Medulla oblongata (tissue), 1 donor: ENCODE measurements around the gene EMX2.
"Not testable (repeated sequence)": the region's sequence is repeated elsewhere in the genome, so short reads cannot be mapped to it uniquely, and the experiment has no call there.

Experiments used
- DNase-seq: peaks from one replicate; pipeline ENCODE4 v3.0.0-alpha.2; 2015; ENCODE audit errors: extremely low spot score

The EMX2 gene

DNA sequence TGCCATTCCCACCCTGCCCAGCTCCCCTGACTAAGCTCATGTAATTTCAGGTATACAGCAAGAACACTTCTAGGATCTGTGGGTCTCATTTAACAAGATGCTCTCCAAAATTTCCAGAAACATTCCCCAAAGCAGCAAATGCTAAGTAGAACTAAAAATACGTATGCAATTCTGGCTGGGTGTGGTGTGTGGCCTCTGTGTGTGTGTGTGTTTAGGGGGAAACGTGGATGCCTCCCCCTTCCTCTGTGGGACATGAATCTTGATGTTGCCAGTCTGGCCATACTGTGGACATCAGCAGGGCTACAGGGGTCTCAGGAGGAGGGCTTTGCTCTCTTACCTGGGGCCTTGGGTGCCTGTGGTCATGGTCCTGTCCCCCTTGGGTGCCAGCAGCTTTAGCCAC, 18.4 kb downstream of the EMX2 start:
- DNase-seq = no peak

DNA sequence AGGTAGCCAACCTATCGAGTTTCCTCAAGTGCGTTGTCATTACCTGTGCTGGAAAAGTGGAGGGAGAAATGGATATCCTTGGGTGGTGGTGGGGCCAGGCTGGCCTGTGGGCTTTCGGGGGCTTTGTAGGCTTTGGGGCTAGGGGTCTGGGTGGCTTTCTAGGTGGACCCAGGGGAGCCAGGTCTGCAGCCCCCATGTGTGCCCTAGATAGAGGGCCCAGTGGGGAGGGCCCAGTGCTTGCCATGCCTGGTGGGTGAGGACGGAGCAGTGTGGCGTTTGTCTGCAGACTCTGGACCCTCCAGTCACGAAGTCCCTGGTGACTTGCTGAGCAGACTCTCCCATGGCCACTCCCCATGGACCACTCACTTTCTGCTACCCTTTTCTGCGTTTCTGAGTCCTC, 19.7 kb downstream of the EMX2 start:
- DNase-seq = no peak

DNA sequence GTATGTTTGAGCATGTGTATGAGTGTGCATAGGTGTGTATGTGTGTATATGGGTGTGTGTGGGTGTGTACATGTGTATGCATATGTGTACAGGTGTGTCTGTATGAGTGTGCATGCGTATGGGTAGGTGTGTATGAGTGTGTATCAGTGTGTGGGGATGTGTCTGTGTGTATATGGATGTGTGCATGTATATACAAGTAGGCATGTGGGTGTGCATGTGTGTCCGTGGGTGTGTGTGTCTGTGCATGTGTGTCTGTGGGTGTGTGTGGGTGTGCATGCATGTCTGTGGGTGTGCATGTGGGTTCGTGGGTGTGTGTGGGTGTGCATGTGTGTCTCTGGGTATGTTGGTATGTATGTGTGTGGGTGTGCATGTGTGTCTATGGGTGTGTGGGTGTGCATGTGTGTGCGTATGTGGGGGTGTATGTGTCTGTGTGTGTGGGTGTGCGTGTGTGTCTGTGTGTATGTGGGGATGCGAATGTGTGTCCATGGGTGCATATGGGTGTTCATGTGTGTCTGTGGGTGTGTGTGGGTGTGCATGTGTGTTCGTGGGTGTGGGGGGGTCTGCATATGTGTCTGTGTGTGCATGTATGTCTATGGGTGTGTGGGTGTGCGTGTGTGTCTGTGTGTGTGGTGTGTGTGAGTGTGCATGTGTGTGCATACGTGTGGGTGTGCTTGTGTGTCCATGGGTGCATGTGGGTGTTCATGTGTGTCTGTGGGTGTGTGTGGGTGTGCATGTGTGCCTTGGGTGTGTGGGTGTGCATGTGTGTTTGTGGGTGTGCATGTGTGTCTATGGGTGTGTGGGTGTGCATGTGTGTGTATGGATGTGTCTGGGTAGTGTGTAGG, 20.6 kb downstream of the EMX2 start:
- no peak for DNase-seq

DNA sequence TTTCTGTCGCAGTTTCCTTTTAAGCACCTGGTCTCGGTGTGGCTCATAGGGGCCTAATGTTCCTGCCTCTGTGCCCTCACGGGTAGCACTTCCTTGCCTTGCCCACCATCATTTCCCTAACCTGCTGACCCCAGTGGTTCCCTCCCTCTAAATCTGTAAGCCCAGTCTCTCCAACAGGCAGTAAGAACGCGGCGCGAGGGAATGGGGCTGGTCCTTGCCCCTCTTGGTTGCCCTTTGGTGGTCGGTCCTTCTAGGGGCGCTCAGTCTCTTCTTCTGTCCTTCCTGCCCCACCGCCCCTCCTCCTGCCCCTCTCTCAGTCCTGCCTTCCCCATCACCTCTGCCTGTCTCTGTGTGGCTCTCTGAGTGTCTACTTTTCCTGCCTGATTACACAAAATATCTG, 21.2 kb downstream of the EMX2 start:
- no peak for DNase-seq

DNA sequence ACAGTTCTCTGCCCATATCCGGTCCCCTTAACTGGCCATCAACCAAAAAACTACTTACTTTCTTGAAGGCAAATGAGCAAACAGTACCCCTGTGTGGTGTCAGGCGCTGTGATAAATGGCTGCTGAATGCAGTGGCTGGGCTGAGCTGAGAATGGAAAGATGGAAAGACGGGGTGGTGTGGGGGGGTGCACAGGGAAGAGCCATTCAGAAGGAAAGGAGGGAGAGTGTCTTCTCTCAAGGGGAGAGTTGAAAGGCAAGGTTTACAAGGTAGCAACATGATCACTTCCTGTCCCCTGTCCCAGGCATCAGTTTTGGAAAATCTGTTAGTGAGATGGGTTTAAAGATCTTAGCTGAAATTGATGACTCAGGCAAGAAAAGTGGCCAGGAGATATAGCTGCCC, 22.5 kb downstream of the EMX2 start:
- DNase-seq = no peak

- DNase-seq = no peak
Observed at GRCh38 chr10:117568334-117568733, 25.8 kb downstream of the EMX2 start.

GRCh38 chr10:117569610-117570390, 27.3 kb downstream of the EMX2 start:
- DNase-seq = no peak

DNA sequence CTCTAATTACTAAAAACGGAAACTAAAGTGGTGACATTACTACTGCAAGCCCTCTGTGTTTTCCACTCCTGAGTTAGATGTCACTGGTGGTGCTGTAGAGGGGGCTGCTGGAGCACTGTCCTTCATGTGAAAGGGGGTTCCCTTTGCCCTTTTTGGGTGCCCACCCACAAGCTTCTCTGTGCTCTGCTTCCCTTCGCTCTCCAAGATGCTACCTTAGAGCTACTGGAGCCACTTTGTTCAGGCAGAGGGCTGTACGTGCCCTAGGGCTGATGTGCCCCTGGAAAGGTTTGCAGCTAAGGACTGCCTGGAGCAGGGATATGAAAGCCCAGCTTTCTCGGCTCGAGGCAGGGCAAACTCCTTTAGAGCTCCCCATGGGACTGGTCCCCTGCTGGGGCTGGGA, 28.3 kb downstream of the EMX2 start:
- DNase-seq = no peak

DNA sequence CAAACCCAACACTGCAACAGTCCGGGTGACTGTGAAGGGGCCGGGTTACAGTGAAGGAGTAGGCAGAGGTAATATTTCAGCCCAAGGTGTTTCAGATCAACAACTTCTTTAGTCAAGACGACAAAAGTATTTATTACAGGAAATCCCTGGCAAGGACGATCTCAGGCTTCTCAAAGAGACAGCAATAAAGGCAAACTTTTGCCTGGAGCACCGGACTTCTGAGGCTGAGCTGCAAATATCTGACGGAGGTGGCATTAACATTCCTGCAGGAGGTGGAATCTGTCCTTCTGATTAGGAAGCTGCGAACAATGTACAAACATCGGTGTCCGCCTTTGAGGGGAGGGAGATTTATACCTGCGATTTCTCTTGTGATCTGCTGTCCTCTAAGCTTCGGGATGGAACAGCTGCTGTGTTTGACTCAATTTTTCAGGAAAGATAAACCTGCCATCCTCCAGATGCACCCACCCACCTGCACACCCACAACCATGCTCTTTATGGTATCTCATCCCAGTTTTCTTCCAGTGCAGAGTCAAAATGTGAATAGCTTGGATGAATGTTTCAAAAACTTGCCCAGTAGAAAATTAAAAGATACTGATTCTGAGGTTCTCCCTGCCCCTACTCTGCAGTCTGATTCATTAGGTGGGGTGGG, 32.1 kb downstream of the EMX2 start:
- DNase-seq = no peak

- no peak for DNase-seq
Observed at GRCh38 chr10:117578490-117578889, 35.9 kb downstream of the EMX2 start.

DNA sequence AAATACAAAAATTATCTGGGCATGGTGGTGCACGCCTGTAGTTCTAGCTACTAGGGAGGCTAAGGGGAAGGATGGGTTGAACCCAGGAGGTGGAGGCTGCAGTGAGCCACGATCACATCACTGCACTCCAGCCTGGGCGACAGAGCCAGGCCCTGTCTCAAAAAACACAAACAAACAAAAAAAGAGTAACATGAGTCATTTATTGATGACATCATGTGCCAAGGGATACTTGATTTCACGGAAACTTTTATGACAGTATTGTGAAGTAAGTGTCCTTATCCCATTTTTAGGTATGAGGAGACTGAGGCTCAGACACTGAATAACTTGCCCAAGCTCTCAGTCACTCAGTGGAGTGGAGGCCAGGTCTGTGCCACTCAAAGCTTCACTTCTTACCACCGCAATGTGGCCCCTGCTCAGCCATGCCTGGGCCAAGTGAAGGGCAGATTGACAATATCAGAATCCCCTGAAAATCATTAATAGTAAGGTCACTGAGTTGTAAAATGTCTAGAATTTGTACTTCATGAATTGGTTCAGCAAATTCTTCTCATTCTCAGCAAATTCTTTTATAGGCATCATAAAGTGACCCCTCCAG, 36.5 kb downstream of the EMX2 start:
- no peak for DNase-seq

DNA sequence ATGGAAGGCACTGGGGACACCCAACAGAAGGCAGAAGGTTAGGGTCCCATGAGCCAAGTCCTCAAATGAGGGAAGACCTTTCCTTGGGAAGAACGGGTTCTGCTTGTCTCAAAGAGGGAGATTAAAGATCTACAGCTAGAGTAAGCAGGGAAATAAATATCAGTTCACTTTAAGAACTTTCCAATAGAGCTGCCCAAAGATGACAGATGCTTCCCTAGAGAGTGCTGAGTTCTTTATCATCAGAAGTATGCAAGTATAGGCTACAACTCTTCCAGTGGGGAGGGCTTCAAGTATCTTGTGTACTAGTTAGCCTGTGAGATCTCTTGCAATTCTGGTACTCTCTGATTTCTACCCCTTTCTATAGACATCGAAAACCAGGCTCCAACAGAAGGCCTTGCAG, 39.4 kb downstream of the EMX2 start:
- DNase-seq = no peak

GRCh38 chr10:117584831-117585230, 42.3 kb downstream of the EMX2 start:
- DNase-seq = not testable (repeated sequence)

DNA sequence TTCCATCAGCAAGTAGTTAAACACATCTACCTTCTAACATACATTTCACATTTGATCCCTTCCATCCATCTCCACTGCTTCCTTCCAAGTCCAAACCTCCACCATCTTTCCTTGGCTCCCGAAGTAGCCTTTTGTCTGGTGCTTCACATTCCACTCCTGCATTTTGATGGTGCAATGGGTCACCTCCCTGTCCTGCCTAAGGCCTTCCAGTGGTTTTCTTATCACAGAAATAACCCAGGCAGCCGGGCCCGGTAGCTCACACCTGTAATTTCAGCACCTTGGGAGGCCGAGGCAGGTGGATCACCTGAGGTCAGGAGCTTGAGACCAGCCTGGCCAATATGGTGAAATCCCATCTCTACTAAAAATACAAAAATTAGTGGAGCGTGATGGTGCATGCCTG, 44.5 kb downstream of the EMX2 start:
- no peak for DNase-seq

GRCh38 chr10:117590101-117590875, 47.7 kb downstream of the EMX2 start:
- no peak for DNase-seq

DNA sequence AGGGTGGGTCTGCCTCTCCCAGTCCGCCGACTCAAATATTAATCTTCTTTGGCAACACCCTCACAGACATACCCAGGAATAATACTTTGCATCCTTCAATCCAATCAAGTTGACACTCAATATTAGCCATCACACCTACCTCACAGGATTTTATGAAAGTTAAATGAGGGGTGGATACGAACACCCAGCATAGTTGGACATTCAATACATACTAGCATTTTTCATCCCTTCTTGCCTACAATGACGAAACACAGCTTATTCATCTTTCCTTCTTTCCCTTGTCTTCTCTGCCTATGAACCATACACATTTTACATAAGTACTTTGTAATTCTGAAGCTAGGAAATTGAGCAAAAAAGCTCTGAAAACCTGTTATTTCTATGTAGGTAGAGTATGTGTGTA, 48.5 kb downstream of the EMX2 start:
- no peak for DNase-seq

- no peak for DNase-seq
Observed at GRCh38 chr10:117594722-117595121, 52.2 kb downstream of the EMX2 start.

DNA sequence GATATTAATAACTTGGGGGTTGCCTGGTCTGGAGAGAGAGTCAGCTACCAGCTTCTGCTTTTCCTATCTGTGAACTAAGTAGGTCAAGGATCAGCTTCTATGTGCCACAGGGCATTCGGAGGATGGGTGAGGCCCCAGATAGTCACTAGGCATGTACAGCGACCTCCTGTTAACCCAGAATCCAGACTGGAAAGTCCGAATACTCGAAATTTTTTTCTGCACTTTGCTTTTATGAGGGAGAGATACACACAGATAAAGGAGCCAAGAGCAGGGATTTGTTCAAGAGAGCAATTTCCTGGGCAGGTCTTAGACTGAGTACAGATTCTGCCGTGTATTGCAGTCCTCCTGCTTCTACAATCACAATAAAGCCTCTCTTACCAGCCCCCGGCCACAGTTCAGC, 54.2 kb downstream of the EMX2 start:
- DNase-seq = no peak

GRCh38 chr10:117597216-117597615, 54.7 kb downstream of the EMX2 start:
- DNase-seq = no peak
